Stimulated activated CD4-positive, alpha-beta T cell treated with anti-CD3 and anti-CD28 coated beads, Interleukin-1b, Interleukin-23, amount 100 ng/mL, for 1 hour (primary cell): Measurements from ENCODE around the gene RIBC2.
"Not testable (repeated sequence)": the region's sequence is repeated elsewhere in the genome, so short reads cannot be mapped to it uniquely, and the experiment has no call there.

Source experiments
- DNase-seq, 2 donors: peaks; one replicate each; pipeline ENCODE4 v3.0.0-alpha.2; 2020; ENCODE audit warnings: low read depth in 2 of 2

The RIBC2 gene

GRCh38 chr22:45424241-45424731 is 10.8 kb downstream of the RIBC2 start:
- no peak for DNase-seq

GRCh38 chr22:45425101-45425500 is 11.6 kb downstream of the RIBC2 start:
- DNase-seq = no peak

- DNase-seq = no peak
These were observed 12.2 kb downstream of the RIBC2 start for GRCh38 chr22:45425531-45426265.

GRCh38 chr22:45426387-45426786 is 12.9 kb downstream of the RIBC2 start:
- no peak for DNase-seq

- no peak for DNase-seq
These were observed 13.6 kb downstream of the RIBC2 start for GRCh38 chr22:45427114-45427513.

- DNase-seq = no peak
These were observed 15.2 kb downstream of the RIBC2 start for GRCh38 chr22:45428391-45429385.

- no peak for DNase-seq
These were observed 15.9 kb downstream of the RIBC2 start for GRCh38 chr22:45429424-45429823.

GRCh38 chr22:45429981-45430775 is 16.7 kb downstream of the RIBC2 start:
- no peak for DNase-seq

- DNase-seq = no peak
These were observed 17.4 kb downstream of the RIBC2 start for GRCh38 chr22:45430871-45431270.

GRCh38 chr22:45434981-45435380 is 21.5 kb downstream of the RIBC2 start:
- no peak for DNase-seq

GRCh38 chr22:45435544-45436139 is 22.1 kb downstream of the RIBC2 start:
- peak; percentile 62 to 65 for DNase-seq

GRCh38 chr22:45436871-45437517 is 23.5 kb downstream of the RIBC2 start:
- not testable (repeated sequence) for DNase-seq

GRCh38 chr22:45438336-45438735 is 24.8 kb downstream of the RIBC2 start:
- DNase-seq = no peak

GRCh38 chr22:45440688-45441087 is 27.2 kb downstream of the RIBC2 start:
- DNase-seq = not testable (repeated sequence)

- DNase-seq = no peak
These were observed 27.6 kb downstream of the RIBC2 start for GRCh38 chr22:45441138-45441537.

- no peak for DNase-seq
These were observed 28.6 kb downstream of the RIBC2 start for GRCh38 chr22:45442116-45442515.

GRCh38 chr22:45444168-45444567 is 30.7 kb downstream of the RIBC2 start:
- DNase-seq = no peak

GRCh38 chr22:45445031-45445710 is 31.7 kb downstream of the RIBC2 start:
- no peak for DNase-seq

- no peak for DNase-seq
These were observed 32.7 kb downstream of the RIBC2 start for GRCh38 chr22:45446216-45446615.

GRCh38 chr22:45447596-45447995 is 34.1 kb downstream of the RIBC2 start:
- not testable (repeated sequence) for DNase-seq
